ENCODE results near the gene SLC13A2. TPM values are rescaled to one million over a fixed set of nuclear protein-coding genes. Genes with fewer than 3 reads are reported as not detected.

The SLC13A2 gene
- total and polyA plus RNA-seq, 12 donors, result 0.03 to 1.6 (median 0.05) TPM; not detected in 9

DNA sequence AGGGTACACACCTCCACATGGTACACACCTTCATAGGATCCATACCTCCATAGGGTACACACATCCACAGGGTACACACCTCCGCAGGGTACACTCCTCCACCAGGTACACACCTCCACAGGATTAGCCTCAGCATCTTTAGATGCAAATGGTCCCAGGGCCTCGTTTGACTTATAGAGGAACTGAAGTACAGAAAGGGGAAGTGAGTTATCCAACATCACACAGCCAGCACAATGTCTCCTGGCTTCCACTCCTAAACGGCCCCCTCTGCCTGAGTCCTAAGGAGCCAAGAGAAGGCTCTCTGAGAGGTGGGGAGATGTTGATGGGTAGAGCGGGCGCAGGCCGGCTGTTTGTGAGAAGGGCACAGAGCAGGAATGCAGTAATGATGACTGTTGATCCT, 44.7 kb downstream of the SLC13A2 start:
- no peaks in the 10 kb centered on the region for H3K36me3 ChIP-seq (replicated peaks in 1 of 2)
- 66 to 77% (median 70%) methylated on average over 6 of the region's 6 CpGs for WGBS, 4 donors
- no peaks in the 10 kb centered on the region for H3K4me1 ChIP-seq (replicated peaks in 1 of 2)
- H3K9me3 ChIP-seq (replicated peaks in 1 of 3), result no peaks in the 10 kb centered on the region
- TF ChIP-seq, protein P1, sequence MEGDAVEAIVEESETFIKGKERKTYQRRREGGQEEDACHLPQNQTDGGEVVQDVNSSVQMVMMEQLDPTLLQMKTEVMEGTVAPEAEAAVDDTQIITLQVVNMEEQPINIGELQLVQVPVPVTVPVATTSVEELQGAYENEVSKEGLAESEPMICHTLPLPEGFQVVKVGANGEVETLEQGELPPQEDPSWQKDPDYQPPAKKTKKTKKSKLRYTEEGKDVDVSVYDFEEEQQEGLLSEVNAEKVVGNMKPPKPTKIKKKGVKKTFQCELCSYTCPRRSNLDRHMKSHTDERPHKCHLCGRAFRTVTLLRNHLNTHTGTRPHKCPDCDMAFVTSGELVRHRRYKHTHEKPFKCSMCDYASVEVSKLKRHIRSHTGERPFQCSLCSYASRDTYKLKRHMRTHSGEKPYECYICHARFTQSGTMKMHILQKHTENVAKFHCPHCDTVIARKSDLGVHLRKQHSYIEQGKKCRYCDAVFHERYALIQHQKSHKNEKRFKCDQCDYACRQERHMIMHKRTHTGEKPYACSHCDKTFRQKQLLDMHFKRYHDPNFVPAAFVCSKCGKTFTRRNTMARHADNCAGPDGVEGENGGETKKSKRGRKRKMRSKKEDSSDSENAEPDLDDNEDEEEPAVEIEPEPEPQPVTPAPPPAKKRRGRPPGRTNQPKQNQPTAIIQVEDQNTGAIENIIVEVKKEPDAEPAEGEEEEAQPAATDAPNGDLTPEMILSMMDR (IDR thresholded peaks at IDR 0.05), result no peak
- TF ChIP-seq POLR2A (IDR thresholded peaks at IDR 0.05), result no peak
- H3K4me3 ChIP-seq, result no peak overlapping the region
- intact Hi-C loops (cut with DNase I), result no loop called here
- no peak for DNase-seq
- no peaks in the 10 kb centered on the region for H3K27me3 ChIP-seq
- H3K27ac ChIP-seq, result no peak overlapping the region

- intact Hi-C loops (cut with DNase I), result no loop called here
- 80 to 82% (median 82%) methylated on average over 7 of the region's 7 CpGs for WGBS, 4 donors
- TF ChIP-seq, protein P1 (IDR thresholded peaks at IDR 0.05), result no peak
- TF ChIP-seq POLR2A (IDR thresholded peaks at IDR 0.05), result no peak
These were observed 45.1 kb downstream of the SLC13A2 start for GRCh38 chr17:28518578-28518977.

DNA sequence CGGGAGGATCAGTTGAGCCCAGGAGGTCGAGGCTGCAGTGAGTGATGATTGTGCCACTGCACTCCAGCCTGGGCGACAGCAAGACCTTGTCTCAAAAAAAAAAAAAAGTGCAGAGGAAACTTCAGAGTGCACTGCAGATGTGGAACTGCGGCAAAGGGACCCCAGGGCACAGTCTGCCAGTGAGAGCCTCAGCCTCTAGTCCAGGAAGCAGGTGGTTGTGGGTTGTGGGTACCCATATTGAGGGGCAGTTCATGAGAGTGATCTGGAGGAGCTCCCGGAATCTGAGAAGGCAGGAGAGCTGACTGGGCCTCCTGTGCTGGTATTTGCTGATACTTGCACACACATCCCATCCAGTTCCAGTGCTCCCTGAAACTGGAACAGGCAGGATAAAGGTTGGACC, 45.8 kb downstream of the SLC13A2 start:
- Histone ChIP-seq H3K27me3 (no peaks in the 10 kb centered on the region), H3K4me1 (replicated peaks in 1 of 2) (no peaks in the 10 kb centered on the region), H3K27ac (no peak overlapping the region), H3K9me3 (replicated peaks in 1 of 3) (no peaks in the 10 kb centered on the region), H3K36me3 (replicated peaks in 1 of 2) (no peaks in the 10 kb centered on the region), H3K4me3 (no peak overlapping the region)
- intact Hi-C loops (cut with DNase I), result no loop called here
- no peak for TF ChIP-seq POLR2A (IDR thresholded peaks at IDR 0.05)
- TF ChIP-seq, protein P1 (IDR thresholded peaks at IDR 0.05), result no peak
- 59 to 83% (median 71%) methylated on average over 5 of the region's 5 CpGs for WGBS, 4 donors
- DNase-seq, result no peak

More at GRCh38 chr17:28518578-28518977, 45.1 kb downstream of the SLC13A2 start:
- Histone ChIP-seq H3K4me1 (replicated peaks in 1 of 2) (no peaks in the 10 kb centered on the region), H3K9me3 (replicated peaks in 1 of 3) (no peaks in the 10 kb centered on the region), H3K36me3 (replicated peaks in 1 of 2) (no peaks in the 10 kb centered on the region), H3K27me3 (no peaks in the 10 kb centered on the region), H3K4me3 (no peak overlapping the region), H3K27ac (no peak overlapping the region)
- no peak for DNase-seq

GRCh38 chr17:28520687-28521086, 47.2 kb downstream of the SLC13A2 start:
- no peak for TF ChIP-seq POLR2A (IDR thresholded peaks at IDR 0.05)
- TF ChIP-seq, protein P1 (IDR thresholded peaks at IDR 0.05), result no peak
- intact Hi-C loops (cut with DNase I), result no loop called here
- Histone ChIP-seq H3K27me3 (no peaks in the 10 kb centered on the region), H3K9me3 (replicated peaks in 1 of 3) (no peaks in the 10 kb centered on the region), H3K36me3 (replicated peaks in 1 of 2) (no peaks in the 10 kb centered on the region), H3K4me3 (no peak overlapping the region), H3K4me1 (replicated peaks in 1 of 2) (no peaks in the 10 kb centered on the region), H3K27ac (no peak overlapping the region)
- DNase-seq, result no peak
- 39 to 100% (median 78%) methylated on average over 2 to 6 of the region's 6 CpGs for WGBS, 4 donors

Measured in adrenal gland (tissue), 12 donors.